NB4 (cell line): ENCODE data around the gene HS3ST3A1.

Experiments used
- MYC ChIP-seq: IDR thresholded peaks from 2 replicates; pipeline ENCODE4 v1.6.1; 2011; ENCODE audit warnings: low read depth, low read length
- TF ChIP-seq, protein P1 (sequence below): IDR thresholded peaks from one replicate; pipeline ENCODE4 v1.5.1; 2012; ENCODE audit warnings: low read depth, low read length

DNA sequence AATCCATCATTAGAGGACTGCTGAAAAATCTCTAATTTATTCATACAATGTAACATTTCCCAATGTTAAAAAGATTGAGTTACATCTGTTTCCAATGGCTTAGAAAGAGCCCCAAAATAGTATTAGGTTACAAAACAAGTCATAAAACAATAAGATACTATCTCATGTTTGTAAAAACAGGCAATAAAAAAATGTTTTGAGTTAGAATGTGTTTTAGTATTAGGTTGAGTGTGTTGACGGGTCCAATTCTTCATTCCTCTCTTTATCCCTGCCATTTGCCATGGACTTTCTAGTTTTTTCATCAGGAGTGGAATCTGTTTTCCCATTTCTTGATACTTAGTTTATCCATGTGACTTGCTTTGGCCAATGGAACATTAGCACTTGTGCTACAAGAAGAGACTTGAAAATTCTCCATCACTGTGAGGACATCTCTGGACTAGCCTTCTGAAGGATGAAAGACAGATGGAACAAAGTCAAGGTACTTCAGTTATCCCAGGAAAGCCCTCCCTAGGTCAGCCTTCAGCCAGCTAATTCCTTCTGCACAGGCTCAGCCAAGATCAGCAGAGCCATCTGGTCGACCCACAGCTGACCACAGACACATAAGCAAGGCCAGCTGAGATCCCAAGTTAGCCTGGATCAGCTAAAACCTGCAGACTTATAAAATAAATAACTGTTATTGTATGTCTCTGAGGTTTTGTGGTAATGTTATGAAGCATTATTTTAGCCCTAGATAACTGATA, 83.3 kb downstream of the HS3ST3A1 start:
- TF ChIP-seq MYC: no peak
- TF ChIP-seq, protein P1, sequence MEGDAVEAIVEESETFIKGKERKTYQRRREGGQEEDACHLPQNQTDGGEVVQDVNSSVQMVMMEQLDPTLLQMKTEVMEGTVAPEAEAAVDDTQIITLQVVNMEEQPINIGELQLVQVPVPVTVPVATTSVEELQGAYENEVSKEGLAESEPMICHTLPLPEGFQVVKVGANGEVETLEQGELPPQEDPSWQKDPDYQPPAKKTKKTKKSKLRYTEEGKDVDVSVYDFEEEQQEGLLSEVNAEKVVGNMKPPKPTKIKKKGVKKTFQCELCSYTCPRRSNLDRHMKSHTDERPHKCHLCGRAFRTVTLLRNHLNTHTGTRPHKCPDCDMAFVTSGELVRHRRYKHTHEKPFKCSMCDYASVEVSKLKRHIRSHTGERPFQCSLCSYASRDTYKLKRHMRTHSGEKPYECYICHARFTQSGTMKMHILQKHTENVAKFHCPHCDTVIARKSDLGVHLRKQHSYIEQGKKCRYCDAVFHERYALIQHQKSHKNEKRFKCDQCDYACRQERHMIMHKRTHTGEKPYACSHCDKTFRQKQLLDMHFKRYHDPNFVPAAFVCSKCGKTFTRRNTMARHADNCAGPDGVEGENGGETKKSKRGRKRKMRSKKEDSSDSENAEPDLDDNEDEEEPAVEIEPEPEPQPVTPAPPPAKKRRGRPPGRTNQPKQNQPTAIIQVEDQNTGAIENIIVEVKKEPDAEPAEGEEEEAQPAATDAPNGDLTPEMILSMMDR: no peak
